K562 (cell line): ENCODE measurements around the gene DRICH1. TPM values are rescaled to one million over a fixed set of nuclear protein-coding genes. Genes with fewer than 3 reads are reported as not detected.
"Not testable (repeated sequence)": the region's sequence is repeated elsewhere in the genome, so short reads cannot be mapped to it uniquely, and the experiment has no call there.

ENCODE experiments used
- ATAC-seq: fragments of 200-7000 bp; cut with Tn5 transposase; 3 replicates; pipeline ENCODE4 v1.9.1; 2020; ENCODE audit warnings: moderate library complexity
- BruUV-seq: library from RNA; stranded (reverse); fragments of 400-500 nt; replicated peaks from 2 replicates; lab custom pipeline; 2021; lab: Mats Ljungman, UMichigan
- CTCF ChIA-PET: fragments of 300-600 bp; formaldehyde crosslinking; extraction: SDS; loops from one replicate; lab custom pipeline; 2021; ENCODE audit warnings: low intra/inter-chr PET ratio; lab: Yijun Ruan, JAX
- POLR2A ChIA-PET: fragments of 300-600, 350-650 bp; sonication (Branson Sonifier 250); formaldehyde crosslinking; extraction: SDS; loops from one replicate; lab custom pipeline; 2021; ENCODE audit warnings: antibody characterized with exemption, inconsistent platforms; lab: Yijun Ruan, JAX
- DNase-seq, 4 experiments: peaks; one replicate each; pipeline versions ENCODE4 v3.0.0 to v3.0.0-alpha.2; 2011 to 2018; ENCODE audit warnings: low spot score in 3 of 4, mixed read lengths in 3 of 4; ENCODE audit errors: extremely low read depth in 1 of 4
- FAIRE-seq: peaks from 2 replicates; lab custom pipeline; 2011; peaks lifted over from hg19 to GRCh38; lab: Jason Lieb, UNC
- H2AFZ ChIP-seq: 2 replicates; pipeline ENCODE4 v1.6.0; 2011; ENCODE audit warnings: low read depth, low read length, control low read depth, inconsistent platforms
- H3K27ac ChIP-seq: fragments of 200-600 bp; 3 replicates; pipeline ENCODE4 v1.8.0; 2011; ENCODE audit warnings: low read depth, mild to moderate bottlenecking, control low read depth, inconsistent platforms, low read length, moderate library complexity, mixed read lengths; ENCODE audit errors: extremely low read depth
- H3K27me3 ChIP-seq, 2 experiments: fragments of 300-600 bp in 1 of 2; 2 replicates in 1 of 2; 3 replicates in 1 of 2; pipeline versions ENCODE4 v1.6.0 to v1.8.0; 2011; ENCODE audit warnings: inconsistent platforms in 2 of 2, low read length in 2 of 2, mild to moderate bottlenecking in 1 of 2, mixed read lengths in 1 of 2, moderate library complexity in 1 of 2; ENCODE audit not compliant: control insufficient read depth in 2 of 2, insufficient read depth in 2 of 2
- H3K36me3 ChIP-seq: fragments of 300-600 bp; 3 replicates; pipeline ENCODE4 v1.8.0; 2011; ENCODE audit warnings: mild to moderate bottlenecking, low read length, inconsistent platforms; ENCODE audit not compliant: control insufficient read depth, insufficient read depth
- H3K4me1 ChIP-seq, 2 experiments: fragments of 200-600 bp in 1 of 2; replicated peaks in 1 of 2; 2 replicates in 1 of 2; 3 replicates in 1 of 2; pipeline versions ENCODE4 v1.5.1 to v1.8.0; 2011; ENCODE audit warnings: inconsistent platforms in 2 of 2, low read length in 2 of 2, mild to moderate bottlenecking in 1 of 2, mixed read lengths in 1 of 2, moderate library complexity in 1 of 2; ENCODE audit not compliant: control insufficient read depth in 2 of 2, insufficient read depth in 2 of 2
- H3K4me2 ChIP-seq: 2 replicates; pipeline ENCODE4 v1.6.1; 2011; ENCODE audit warnings: low read length, control low read depth, inconsistent platforms, mixed read lengths; ENCODE audit not compliant: insufficient read depth
- H3K4me3 ChIP-seq: fragments of 200-600 bp; sonication (generic), shearing (Covaris generic); 2 replicates; pipeline ENCODE4 v1.5.1; 2016; ENCODE audit warnings: control low read depth, inconsistent platforms
- H3K79me2 ChIP-seq: fragments of 200-600 bp; 3 replicates; pipeline ENCODE4 v1.8.0; 2011; ENCODE audit warnings: low read length, inconsistent platforms; ENCODE audit not compliant: control insufficient read depth, insufficient read depth
- H3K9ac ChIP-seq, 2 experiments: 2 replicates each; pipeline versions ENCODE4 v1.6.0 to v1.6.1; 2011; ENCODE audit warnings: low read depth in 2 of 2, low read length in 2 of 2, control low read depth in 1 of 2, inconsistent platforms in 1 of 2, mild to moderate bottlenecking in 1 of 2, mixed read lengths in 1 of 2; ENCODE audit not compliant: insufficient read depth in 1 of 2
- H3K9me1 ChIP-seq: one replicate; pipeline ENCODE4 v1.6.0; 2011; ENCODE audit warnings: inconsistent platforms, mild to moderate bottlenecking, low read length, moderate library complexity; ENCODE audit not compliant: control insufficient read depth, insufficient read depth
- H3K9me3 ChIP-seq: replicated peaks from 2 replicates; pipeline ENCODE4 v1.5.1; 2011; ENCODE audit warnings: low read depth, low read length, inconsistent platforms; ENCODE audit not compliant: control insufficient read depth, insufficient read depth
- H4K20me1 ChIP-seq: replicated peaks from 2 replicates; pipeline ENCODE4 v1.6.1; 2011; ENCODE audit warnings: low read length, inconsistent platforms, mixed read lengths; ENCODE audit not compliant: control insufficient read depth, insufficient read depth
- WGBS: fragments of 100-300 bp; shearing (Covaris generic); methylation state at CpG from one replicate; pipeline ENCODE4 v1.1.6; 2016; ENCODE audit warnings: low coverage, mixed read lengths; ENCODE audit not compliant: insufficient coverage; ENCODE audit errors: missing lambda C conversion rate; 5-methylcytosine and 5-hydroxymethylcytosine counted together
- in situ Hi-C: fragments of 300-500 bp; cut with MboI; formaldehyde crosslinking; loops from 4 replicates; pipeline ENCODE4 v1.15.0; 2018; ENCODE audit warnings: inconsistent platforms, mixed read lengths
- intact Hi-C: fragments of 100-400 bp; cut with micrococcal nuclease; formaldehyde crosslinking; loops from 2 replicates; pipeline ENCODE4 v1.14.2; 2022
- polyA plus RNA-seq, 8 experiments: library from polyadenylated mRNA; depleted of rRNA in 4 of 8; stranded (reverse) in 5 of 8; unstranded in 3 of 8; fragments of >200 nt; fragmentation: Nextera tagmentation in 2 of 8; fragmentation: Illumina TruSeq in 1 of 8; extraction: Ambion mirVana in 2 of 8; extraction: Trizol in 1 of 8; gene quantifications; 2 replicates each; pipeline versions ENCODE4 v1.2.1 to v1.2.3, GENCODE V29; 2011 to 2014; ENCODE audit warnings: inconsistent platforms in 1 of 8, missing spikeins in 1 of 8
- small RNA-seq: library from RNA; depleted of rRNA; stranded (forward); fragments of <200 nt; gene quantifications from one replicate; pipeline ENCODE3, GENCODE V24; 2014
- total RNA-seq, 7 experiments: library from RNA; depleted of rRNA in 6 of 7; stranded (reverse); fragments of >200 nt in 6 of 7; fragmentation: Illumina TruSeq in 2 of 7; extraction: Trizol in 2 of 7; gene quantifications; 2 replicates each; pipeline versions ENCODE4 v1.2.1 to v1.2.3, GENCODE V29; 2011 to 2021; ENCODE audit warnings: low replicate concordance in 1 of 7

The DRICH1 gene
- total and polyA plus RNA-seq, 9 of the 15 experiments (the other 6 are each of a cell fraction or from before 2014, with no cell fraction given) = 0.07 to 0.36 (median 0.14) TPM; not detected in 2

GRCh38 chr22:23561025-23561510, 71.1 kb downstream of the DRICH1 start:
- POLR2A ChIA-PET = interaction anchor here (0.7 kb wide), 1 partner anchor 666 kb away, joined by 4 read pairs; no protein-coding TSS in a partner anchor
- peaks cover 0 to 19% of the 10 kb centered on the region in 2 experiments; a peak in 3 of 5 replicates for H3K27me3 ChIP-seq

GRCh38 chr22:23560215-23560614, 71.9 kb downstream of the DRICH1 start:
- H3K79me2 ChIP-seq, H3K9me3 ChIP-seq, intact Hi-C loops, H3K27ac ChIP-seq, H3K4me3 ChIP-seq, H3K36me3 ChIP-seq, FAIRE-seq, CTCF ChIA-PET, H2AFZ ChIP-seq, H3K4me2 ChIP-seq, POLR2A ChIA-PET, H4K20me1 ChIP-seq, in situ Hi-C loops, ATAC-seq, DNase-seq, H3K4me1 ChIP-seq, H3K9ac ChIP-seq, BruUV-seq, H3K9me1 ChIP-seq: not testable (repeated sequence)
- H3K27me3 ChIP-seq = peaks cover 0 to 12% of the 10 kb centered on the region in 2 experiments; a peak in 2 of 5 replicates
- no CpG with 5 or more reads among the region's 1 CpG for WGBS

More at GRCh38 chr22:23561025-23561510, 71.1 kb downstream of the DRICH1 start:
- WGBS = 0% methylated on average over 1 of the region's 24 CpGs
- H3K9me1 ChIP-seq, BruUV-seq, H3K36me3 ChIP-seq, H3K9ac ChIP-seq, H3K4me3 ChIP-seq, H3K27ac ChIP-seq, H3K9me3 ChIP-seq, H4K20me1 ChIP-seq, in situ Hi-C loops, H3K4me1 ChIP-seq, H2AFZ ChIP-seq, intact Hi-C loops, H3K4me2 ChIP-seq, CTCF ChIA-PET, ATAC-seq, H3K79me2 ChIP-seq, FAIRE-seq, DNase-seq: not testable (repeated sequence)

Small RNA genes lying within 50 kb of the gene (small RNA-seq; reads per million reads assigned to genes)
- not detected for gene AP000346.3

Other genes with a start within 250 kb of the DRICH1 start
Only the 7 nearest of the 10 such genes appear.
- 0.32 TPM in 1 of 2 replicates, not detected in the other for gene IGLL1, start 52.0 kb downstream of the DRICH1 start, total RNA-seq (2014; rRNA removed)
- gene IGLL1, start 52.0 kb downstream of the DRICH1 start, total RNA-seq (2014; rRNA removed; fragmentation: Illumina TruSeq; extraction: Trizol) = not detected in 2 replicates
- not detected in 2 replicates for gene IGLL1, start 52.0 kb downstream of the DRICH1 start, total RNA-seq (2015; rRNA removed; fragmentation: Illumina TruSeq; extraction: Trizol)
- gene IGLL1, start 52.0 kb downstream of the DRICH1 start, total RNA-seq (2021) = not detected in 2 replicates
- 0.20 TPM in 1 of 2 replicates, not detected in the other for gene IGLL1, start 52.0 kb downstream of the DRICH1 start, polyA plus RNA-seq (2011; rRNA removed)
- not detected in 2 replicates for gene IGLL1, start 52.0 kb downstream of the DRICH1 start, polyA plus RNA-seq (2014; fragmentation: Illumina TruSeq; extraction: Trizol)
- under 1 TPM in 1 of 2 experiments, not detected in 1; 0.10 TPM for gene IGLL1, start 52.0 kb downstream of the DRICH1 start, polyA plus RNA-seq (2014; fragmentation: Nextera tagmentation; extraction: Ambion mirVana)
- gene IGLL1, start 52.0 kb downstream of the DRICH1 start, polyA plus RNA-seq (2014; rRNA removed) = 0.23 TPM in 1 of 2 replicates, not detected in the other
- not detected in 2 replicates for gene RGL4, start 58.7 kb upstream of the DRICH1 start, total RNA-seq (2014; rRNA removed)
- not detected in 2 replicates for gene RGL4, start 58.7 kb upstream of the DRICH1 start, total RNA-seq (2014; rRNA removed; fragmentation: Illumina TruSeq; extraction: Trizol)
- gene RGL4, start 58.7 kb upstream of the DRICH1 start, total RNA-seq (2015; rRNA removed; fragmentation: Illumina TruSeq; extraction: Trizol) = not detected in 2 replicates
- not detected in 2 replicates for gene RGL4, start 58.7 kb upstream of the DRICH1 start, total RNA-seq (2021)
- gene RGL4, start 58.7 kb upstream of the DRICH1 start, polyA plus RNA-seq (2011; rRNA removed) = not detected in 2 replicates
- not detected in 2 replicates for gene RGL4, start 58.7 kb upstream of the DRICH1 start, polyA plus RNA-seq (2014; fragmentation: Illumina TruSeq; extraction: Trizol)
- not detected for gene RGL4, start 58.7 kb upstream of the DRICH1 start, polyA plus RNA-seq (2014; fragmentation: Nextera tagmentation; extraction: Ambion mirVana)
- not detected in 2 replicates for gene RGL4, start 58.7 kb upstream of the DRICH1 start, polyA plus RNA-seq (2014; rRNA removed)
- 1.4 and 1.8 TPM in 2 replicates for gene ZNF70, start 118.8 kb upstream of the DRICH1 start, total RNA-seq (2014; rRNA removed)
- 2.3 TPM in 2 replicates for gene ZNF70, start 118.8 kb upstream of the DRICH1 start, total RNA-seq (2014; rRNA removed; fragmentation: Illumina TruSeq; extraction: Trizol)
- gene ZNF70, start 118.8 kb upstream of the DRICH1 start, total RNA-seq (2015; rRNA removed; fragmentation: Illumina TruSeq; extraction: Trizol) = 2.4 and 2.5 TPM in 2 replicates
- gene ZNF70, start 118.8 kb upstream of the DRICH1 start, total RNA-seq (2021) = 3.2 and 3.3 TPM in 2 replicates
- 0.57 and 0.58 TPM in 2 replicates for gene ZNF70, start 118.8 kb upstream of the DRICH1 start, polyA plus RNA-seq (2011; rRNA removed)
- gene ZNF70, start 118.8 kb upstream of the DRICH1 start, polyA plus RNA-seq (2014; fragmentation: Illumina TruSeq; extraction: Trizol) = 1.3 and 1.5 TPM in 2 replicates
- under 1 TPM; 0.14 to 0.18 TPM for gene ZNF70, start 118.8 kb upstream of the DRICH1 start, polyA plus RNA-seq (2014; fragmentation: Nextera tagmentation; extraction: Ambion mirVana)
- 1.1 and 1.3 TPM in 2 replicates for gene ZNF70, start 118.8 kb upstream of the DRICH1 start, polyA plus RNA-seq (2014; rRNA removed)
- not detected in 2 replicates for gene VPREB3, start 122.1 kb upstream of the DRICH1 start, total RNA-seq (2014; rRNA removed)
- not detected in 2 replicates for gene VPREB3, start 122.1 kb upstream of the DRICH1 start, total RNA-seq (2014; rRNA removed; fragmentation: Illumina TruSeq; extraction: Trizol)
- not detected in 2 replicates for gene VPREB3, start 122.1 kb upstream of the DRICH1 start, total RNA-seq (2015; rRNA removed; fragmentation: Illumina TruSeq; extraction: Trizol)
- 0.71 TPM in 1 of 2 replicates, not detected in the other for gene VPREB3, start 122.1 kb upstream of the DRICH1 start, total RNA-seq (2021)
- 0.20 TPM in 1 of 2 replicates, not detected in the other for gene VPREB3, start 122.1 kb upstream of the DRICH1 start, polyA plus RNA-seq (2011; rRNA removed)
- gene VPREB3, start 122.1 kb upstream of the DRICH1 start, polyA plus RNA-seq (2014; fragmentation: Illumina TruSeq; extraction: Trizol) = not detected in 2 replicates
- gene VPREB3, start 122.1 kb upstream of the DRICH1 start, polyA plus RNA-seq (2014; fragmentation: Nextera tagmentation; extraction: Ambion mirVana) = under 1 TPM in 1 of 2 experiments, not detected in 1; 0.14 TPM
- gene VPREB3, start 122.1 kb upstream of the DRICH1 start, polyA plus RNA-seq (2014; rRNA removed) = not detected in 2 replicates
- not detected in 2 replicates for gene C22orf15, start 130.7 kb upstream of the DRICH1 start, total RNA-seq (2014; rRNA removed)
- not detected in 2 replicates for gene C22orf15, start 130.7 kb upstream of the DRICH1 start, total RNA-seq (2014; rRNA removed; fragmentation: Illumina TruSeq; extraction: Trizol)
- gene C22orf15, start 130.7 kb upstream of the DRICH1 start, total RNA-seq (2015; rRNA removed; fragmentation: Illumina TruSeq; extraction: Trizol) = not detected in 2 replicates
- gene C22orf15, start 130.7 kb upstream of the DRICH1 start, total RNA-seq (2021) = not detected in 2 replicates
- gene C22orf15, start 130.7 kb upstream of the DRICH1 start, polyA plus RNA-seq (2011; rRNA removed) = not detected in 2 replicates
- not detected in 2 replicates for gene C22orf15, start 130.7 kb upstream of the DRICH1 start, polyA plus RNA-seq (2014; fragmentation: Illumina TruSeq; extraction: Trizol)
- gene C22orf15, start 130.7 kb upstream of the DRICH1 start, polyA plus RNA-seq (2014; fragmentation: Nextera tagmentation; extraction: Ambion mirVana) = not detected
- 0.07 TPM in 1 of 2 replicates, not detected in the other for gene C22orf15, start 130.7 kb upstream of the DRICH1 start, polyA plus RNA-seq (2014; rRNA removed)
- gene CHCHD10, start 135.7 kb upstream of the DRICH1 start, total RNA-seq (2014; rRNA removed) = 84.9 and 214 TPM in 2 replicates
- gene CHCHD10, start 135.7 kb upstream of the DRICH1 start, total RNA-seq (2014; rRNA removed; fragmentation: Illumina TruSeq; extraction: Trizol) = 76.4 and 102 TPM in 2 replicates
- gene CHCHD10, start 135.7 kb upstream of the DRICH1 start, total RNA-seq (2015; rRNA removed; fragmentation: Illumina TruSeq; extraction: Trizol) = 124 and 130 TPM in 2 replicates
- 270 and 292 TPM in 2 replicates for gene CHCHD10, start 135.7 kb upstream of the DRICH1 start, total RNA-seq (2021)
- gene CHCHD10, start 135.7 kb upstream of the DRICH1 start, polyA plus RNA-seq (2011; rRNA removed) = 51.1 and 51.8 TPM in 2 replicates
- gene CHCHD10, start 135.7 kb upstream of the DRICH1 start, polyA plus RNA-seq (2014; fragmentation: Illumina TruSeq; extraction: Trizol) = 157 and 178 TPM in 2 replicates
- gene CHCHD10, start 135.7 kb upstream of the DRICH1 start, polyA plus RNA-seq (2014; fragmentation: Nextera tagmentation; extraction: Ambion mirVana) = 10 to 100 TPM; 15.2 to 41.0 TPM
- 159 and 170 TPM in 2 replicates for gene CHCHD10, start 135.7 kb upstream of the DRICH1 start, polyA plus RNA-seq (2014; rRNA removed)
- gene MMP11, start 140.5 kb upstream of the DRICH1 start, total RNA-seq (2014; rRNA removed) = 0.57 and 1.4 TPM in 2 replicates
- gene MMP11, start 140.5 kb upstream of the DRICH1 start, total RNA-seq (2014; rRNA removed; fragmentation: Illumina TruSeq; extraction: Trizol) = 0.13 and 0.25 TPM in 2 replicates
- 0.14 and 0.15 TPM in 2 replicates for gene MMP11, start 140.5 kb upstream of the DRICH1 start, total RNA-seq (2015; rRNA removed; fragmentation: Illumina TruSeq; extraction: Trizol)
- 0.58 and 1.4 TPM in 2 replicates for gene MMP11, start 140.5 kb upstream of the DRICH1 start, total RNA-seq (2021)
- 1.1 and 1.3 TPM in 2 replicates for gene MMP11, start 140.5 kb upstream of the DRICH1 start, polyA plus RNA-seq (2011; rRNA removed)
- 0.25 and 1.2 TPM in 2 replicates for gene MMP11, start 140.5 kb upstream of the DRICH1 start, polyA plus RNA-seq (2014; fragmentation: Illumina TruSeq; extraction: Trizol)
- not detected for gene MMP11, start 140.5 kb upstream of the DRICH1 start, polyA plus RNA-seq (2014; fragmentation: Nextera tagmentation; extraction: Ambion mirVana)
- gene MMP11, start 140.5 kb upstream of the DRICH1 start, polyA plus RNA-seq (2014; rRNA removed) = 0.40 and 1.8 TPM in 2 replicates